ENCODE measurements around the gene TP73. TPM values are rescaled to one million over a fixed set of nuclear protein-coding genes. Genes with fewer than 3 reads are reported as not detected.

TP73 gene
- total RNA-seq, 2 donors from 2014 or later: 5.1 to 15.1 TPM

DNA sequence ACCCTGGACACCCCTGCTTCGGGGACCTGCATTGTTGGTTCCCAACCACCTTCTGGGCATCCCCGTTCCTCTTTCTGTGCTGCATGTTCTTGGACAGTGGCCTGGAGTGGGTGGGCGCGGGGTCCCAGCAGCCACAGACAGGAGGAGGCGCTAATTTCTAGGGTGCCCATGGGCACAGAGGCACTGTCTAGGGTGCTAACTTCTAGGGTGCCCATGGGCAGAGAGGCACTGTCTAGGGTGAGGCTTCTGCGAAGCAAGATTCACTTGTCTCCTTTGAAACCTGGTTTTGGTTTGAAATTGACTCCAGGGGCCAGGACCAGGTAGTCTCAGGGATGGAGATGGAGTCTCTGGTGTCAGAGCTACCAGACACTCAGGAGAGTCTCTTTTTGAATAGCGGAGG, 40.2 kb upstream of the TP73 start:
- Histone ChIP-seq H3K4me3 (no peak overlapping the region), H3K4me1 (replicated peaks) (peaks cover 7% of the 10 kb centered on the region), H3K36me3 (no peaks in the 10 kb centered on the region), H3K27ac (no peak overlapping the region), H3K27me3 (replicated peaks; ENCODE audit: insufficient read depth) (peaks cover 7% of the 10 kb centered on the region), H3K9me3 (no peaks in the 10 kb centered on the region)
- intact Hi-C loops (cut with DNase I): no loop called here
- no peak for TF ChIP-seq POLR2AphosphoS5 (IDR thresholded peaks at IDR 0.05)
- TF ChIP-seq, protein P1, sequence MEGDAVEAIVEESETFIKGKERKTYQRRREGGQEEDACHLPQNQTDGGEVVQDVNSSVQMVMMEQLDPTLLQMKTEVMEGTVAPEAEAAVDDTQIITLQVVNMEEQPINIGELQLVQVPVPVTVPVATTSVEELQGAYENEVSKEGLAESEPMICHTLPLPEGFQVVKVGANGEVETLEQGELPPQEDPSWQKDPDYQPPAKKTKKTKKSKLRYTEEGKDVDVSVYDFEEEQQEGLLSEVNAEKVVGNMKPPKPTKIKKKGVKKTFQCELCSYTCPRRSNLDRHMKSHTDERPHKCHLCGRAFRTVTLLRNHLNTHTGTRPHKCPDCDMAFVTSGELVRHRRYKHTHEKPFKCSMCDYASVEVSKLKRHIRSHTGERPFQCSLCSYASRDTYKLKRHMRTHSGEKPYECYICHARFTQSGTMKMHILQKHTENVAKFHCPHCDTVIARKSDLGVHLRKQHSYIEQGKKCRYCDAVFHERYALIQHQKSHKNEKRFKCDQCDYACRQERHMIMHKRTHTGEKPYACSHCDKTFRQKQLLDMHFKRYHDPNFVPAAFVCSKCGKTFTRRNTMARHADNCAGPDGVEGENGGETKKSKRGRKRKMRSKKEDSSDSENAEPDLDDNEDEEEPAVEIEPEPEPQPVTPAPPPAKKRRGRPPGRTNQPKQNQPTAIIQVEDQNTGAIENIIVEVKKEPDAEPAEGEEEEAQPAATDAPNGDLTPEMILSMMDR (IDR thresholded peaks at IDR 0.05): no peak
- no peak for TF ChIP-seq POLR2A (IDR thresholded peaks at IDR 0.05)
- WGBS: 67% methylated on average over 7 of the region's 7 CpGs
- no peak for DNase-seq (ENCODE audit: low spot score)

DNA sequence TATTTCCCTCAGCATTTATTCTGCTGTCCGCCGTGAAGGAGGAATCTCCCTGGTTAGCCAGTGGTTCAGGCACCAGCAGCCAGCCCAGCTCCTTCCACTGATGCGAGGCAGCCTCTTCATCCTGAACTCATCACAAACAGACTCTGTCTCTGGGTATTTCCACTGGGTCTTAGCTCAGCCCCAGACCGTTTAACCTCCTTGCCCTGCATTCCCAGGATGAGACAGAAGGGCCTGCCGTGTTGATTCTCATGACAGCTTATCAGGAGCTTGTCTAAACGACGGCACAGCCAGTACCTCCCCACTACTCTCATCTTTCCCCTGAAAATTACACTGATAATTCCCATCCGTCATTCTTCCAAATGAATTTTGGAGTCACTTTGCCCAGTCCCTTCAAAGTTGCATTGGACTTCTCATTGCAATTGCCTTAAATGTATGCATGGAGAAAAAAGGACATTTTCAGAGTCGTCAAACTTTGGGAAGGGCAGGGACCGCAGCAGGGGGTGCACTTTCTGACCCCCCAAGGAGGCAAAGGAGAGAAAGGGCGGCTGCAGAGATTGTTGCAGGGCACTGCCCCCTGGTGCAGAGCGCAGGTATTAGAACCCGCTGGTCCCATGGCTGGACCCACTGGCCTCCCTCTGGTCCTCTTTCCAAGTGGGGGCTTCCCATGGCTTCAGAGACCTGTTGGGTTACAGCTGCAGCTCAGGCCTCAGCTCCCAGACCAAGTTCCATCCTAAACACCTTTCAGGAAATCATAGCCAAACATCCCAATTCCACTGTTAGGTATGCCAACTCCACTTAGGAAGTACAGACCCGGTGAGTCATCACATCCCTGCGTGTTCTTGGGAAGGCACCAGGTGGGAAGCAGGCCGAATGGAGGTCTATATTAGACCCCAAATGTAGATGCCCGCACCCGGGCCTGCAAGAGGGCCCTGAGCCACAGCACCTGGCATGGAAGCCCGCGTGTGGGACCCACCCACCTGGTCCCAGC, 37.3 kb upstream of the TP73 start:
- H3K36me3 ChIP-seq: no peaks in the 10 kb centered on the region
- no peaks in the 10 kb centered on the region for H3K9me3 ChIP-seq
- intact Hi-C loops (cut with DNase I): no loop called here
- no peak overlapping the region for H3K27ac ChIP-seq
- no peak overlapping the region for H3K4me3 ChIP-seq
- H3K27me3 ChIP-seq (replicated peaks; ENCODE audit: insufficient read depth): peaks cover 2% of the 10 kb centered on the region
- no peak for DNase-seq (ENCODE audit: low spot score)
- peaks cover 9% of the 10 kb centered on the region for H3K4me1 ChIP-seq (replicated peaks)
- TF ChIP-seq, protein P1 (IDR thresholded peaks at IDR 0.05): peak in 3 of 4 experiments; percentile 26 to 63 (median 54)
- TF ChIP-seq POLR2AphosphoS5 (IDR thresholded peaks at IDR 0.05): no peak
- WGBS: 76% methylated on average over 16 of the region's 20 CpGs

DNA sequence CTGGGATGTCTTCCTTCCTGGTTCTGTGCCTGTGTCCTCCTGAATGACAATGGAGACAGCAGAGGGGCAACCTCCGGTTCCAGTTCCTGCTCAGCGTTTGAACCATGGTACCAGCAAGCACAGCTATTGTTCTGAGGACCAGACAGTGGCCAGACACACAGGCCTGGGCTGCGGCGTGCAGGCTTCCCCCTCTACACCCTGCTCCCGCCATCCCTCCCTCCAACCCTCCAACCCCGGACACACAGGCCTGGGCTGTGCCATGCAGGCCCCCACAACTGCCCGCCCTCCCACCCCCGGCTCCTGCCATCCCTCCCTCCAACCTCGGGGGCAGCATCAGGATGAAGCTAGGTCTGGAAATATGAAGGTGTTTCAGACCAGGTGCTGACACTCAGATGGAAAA, 35.5 kb upstream of the TP73 start:
- Histone ChIP-seq H3K27ac (no peak overlapping the region), H3K36me3 (no peaks in the 10 kb centered on the region), H3K9me3 (no peaks in the 10 kb centered on the region), H3K4me3 (no peak overlapping the region), H3K27me3 (replicated peaks; ENCODE audit: insufficient read depth) (no peaks in the 10 kb centered on the region), H3K4me1 (replicated peaks) (peaks cover 2% of the 10 kb centered on the region)
- DNase-seq (ENCODE audit: low spot score): no peak
- TF ChIP-seq POLR2A (IDR thresholded peaks at IDR 0.05): no peak
- TF ChIP-seq, protein P1 (IDR thresholded peaks at IDR 0.05): no peak
- TF ChIP-seq POLR2AphosphoS5 (IDR thresholded peaks at IDR 0.05): no peak
- WGBS: 82% methylated on average over 9 of the region's 9 CpGs
- intact Hi-C loops (cut with DNase I): no loop called here

DNA sequence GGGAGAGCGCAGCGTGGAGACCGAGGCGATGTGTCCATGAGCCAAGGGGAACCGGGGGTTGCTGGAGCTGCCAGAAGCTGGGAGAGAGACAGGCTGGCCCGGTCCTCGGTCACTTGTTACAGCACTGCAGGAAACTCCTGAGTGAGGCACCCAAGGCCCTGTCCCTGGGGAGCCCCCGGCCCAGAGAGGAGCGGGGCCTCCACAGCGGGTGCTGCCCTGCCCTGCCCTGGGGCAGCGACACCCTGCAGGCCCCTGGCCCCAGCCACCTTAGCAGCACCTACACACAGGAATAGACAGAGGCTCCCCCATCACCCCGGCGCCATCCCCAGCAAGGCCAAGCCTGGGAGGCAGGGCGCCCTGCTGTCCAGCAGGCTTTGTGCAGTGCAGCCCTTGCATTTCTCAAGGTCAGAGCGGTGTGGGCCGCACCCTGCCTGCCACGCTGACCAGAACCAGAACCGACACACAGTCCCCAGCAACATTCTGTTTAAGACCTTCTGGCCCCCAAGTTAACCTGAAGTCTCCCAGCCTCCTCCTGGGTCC, 34.4 kb upstream of the TP73 start:
- H3K4me1 ChIP-seq (replicated peaks): peaks cover 2% of the 10 kb centered on the region
- H3K27ac ChIP-seq: no peak overlapping the region
- no peaks in the 10 kb centered on the region for H3K9me3 ChIP-seq
- no peak overlapping the region for H3K4me3 ChIP-seq
- 85% methylated on average over 18 of the region's 18 CpGs for WGBS
- H3K36me3 ChIP-seq: no peaks in the 10 kb centered on the region
- intact Hi-C loops (cut with DNase I): loop anchor here (2.0 kb wide), 1 partner anchor 127 kb away; no protein-coding TSS in a partner anchor
- TF ChIP-seq, protein P1 (IDR thresholded peaks at IDR 0.05): no peak
- no peak for TF ChIP-seq POLR2AphosphoS5 (IDR thresholded peaks at IDR 0.05)
- no peak for TF ChIP-seq POLR2A (IDR thresholded peaks at IDR 0.05)
- H3K27me3 ChIP-seq (replicated peaks; ENCODE audit: insufficient read depth): no peaks in the 10 kb centered on the region
- DNase-seq (ENCODE audit: low spot score): no peak
